GM19238 (cell line): ENCODE measurements around the gene KIAA1614.
A peak's percentile ranks its signal among the peaks of the same experiment; 100 is the strongest.
"Not testable (repeated sequence)": the region's sequence is repeated elsewhere in the genome, so short reads cannot be mapped to it uniquely, and the experiment has no call there.

Experiments used
- DNase-seq: peaks from one replicate; pipeline ENCODE4 v3.0.0; 2011; ENCODE audit warnings: low spot score; ENCODE audit not compliant: insufficient read length

Gene KIAA1614

GRCh38 chr1:180945151-180945550 lies 32.5 kb downstream of the KIAA1614 start:
- no peak for DNase-seq

GRCh38 chr1:180945551-180945950 lies 32.9 kb downstream of the KIAA1614 start:
- DNase-seq = no peak

- DNase-seq = no peak
Measured at GRCh38 chr1:180946056-180946455, 33.4 kb downstream of the KIAA1614 start.

GRCh38 chr1:180946541-180947498 lies 34.1 kb downstream of the KIAA1614 start:
- no peak for DNase-seq

- no peak for DNase-seq
Measured at GRCh38 chr1:180947499-180947885, 34.8 kb downstream of the KIAA1614 start.

GRCh38 chr1:180947901-180948640 lies 35.4 kb downstream of the KIAA1614 start:
- DNase-seq = no peak

GRCh38 chr1:180948641-180949615 lies 36.2 kb downstream of the KIAA1614 start:
- DNase-seq = no peak

GRCh38 chr1:180949616-180950000 lies 36.9 kb downstream of the KIAA1614 start:
- DNase-seq = no peak

GRCh38 chr1:180950321-180950720 lies 37.6 kb downstream of the KIAA1614 start:
- DNase-seq = no peak

GRCh38 chr1:180951186-180951745 lies 38.6 kb downstream of the KIAA1614 start:
- DNase-seq = no peak

GRCh38 chr1:180951836-180952656 lies 39.3 kb downstream of the KIAA1614 start:
- DNase-seq = no peak

- no peak for DNase-seq
Measured at GRCh38 chr1:180952657-180953013, 39.9 kb downstream of the KIAA1614 start.

GRCh38 chr1:180953291-180954004 lies 40.8 kb downstream of the KIAA1614 start:
- DNase-seq = no peak

- peak; percentile 55 for DNase-seq
Measured at GRCh38 chr1:180954005-180954800, 41.5 kb downstream of the KIAA1614 start.

GRCh38 chr1:180954801-180955165 lies 42.1 kb downstream of the KIAA1614 start:
- DNase-seq = no peak

- DNase-seq = no peak
Measured at GRCh38 chr1:180956028-180956640, 43.4 kb downstream of the KIAA1614 start.

GRCh38 chr1:180959620-180960019 lies 46.9 kb downstream of the KIAA1614 start:
- not testable (repeated sequence) for DNase-seq

- no peak for DNase-seq
Measured at GRCh38 chr1:180961622-180962021, 48.9 kb downstream of the KIAA1614 start.
